Measurements from ENCODE around the gene TAF5L.
"Not testable (repeated sequence)": the region's sequence is repeated elsewhere in the genome, so short reads cannot be mapped to it uniquely, and the experiment has no call there.

Gene TAF5L

DNA sequence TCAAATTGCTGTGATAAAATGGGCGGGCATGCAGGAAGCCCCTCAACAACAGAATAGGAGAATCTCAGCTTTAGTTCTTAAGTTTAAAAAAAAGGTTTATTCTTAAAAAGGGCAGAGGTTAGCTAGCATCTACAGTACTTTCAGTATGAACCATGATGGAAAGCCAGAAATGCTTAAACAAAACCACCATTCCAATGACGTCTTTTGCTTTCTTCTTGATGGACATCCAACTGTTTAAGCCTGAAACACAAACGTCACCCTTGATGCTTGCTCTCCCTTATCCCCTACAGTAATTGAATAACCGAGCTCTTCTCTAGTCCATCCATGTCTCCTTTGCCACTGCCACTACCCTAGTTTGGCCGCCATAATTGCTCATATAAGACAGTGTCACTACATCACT lies 25.7 kb downstream of the TAF5L start:
- DNase-seq = no peak

GRCh38 chr1:229599218-229599954 lies 26.5 kb downstream of the TAF5L start:
- no peak for DNase-seq

DNA sequence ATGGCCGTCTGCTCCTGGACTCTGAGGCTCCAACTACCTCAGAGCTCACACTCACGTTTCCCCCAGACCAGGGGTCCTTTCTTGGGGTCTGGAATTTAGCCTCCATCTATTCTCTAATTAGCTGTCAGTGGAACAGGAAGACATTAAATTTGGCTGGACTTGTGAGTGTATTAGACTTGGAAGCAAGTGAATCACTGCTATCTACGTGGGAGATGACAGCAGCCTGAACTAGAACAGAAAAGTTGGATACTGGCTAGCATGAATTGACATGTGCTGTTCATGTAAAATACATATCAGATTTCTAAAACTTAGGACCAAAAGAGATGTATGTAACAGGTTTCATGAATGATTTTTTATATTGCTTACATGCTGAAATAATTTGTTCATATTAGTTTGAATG lies 28.0 kb downstream of the TAF5L start:
- no peak for DNase-seq

DNA sequence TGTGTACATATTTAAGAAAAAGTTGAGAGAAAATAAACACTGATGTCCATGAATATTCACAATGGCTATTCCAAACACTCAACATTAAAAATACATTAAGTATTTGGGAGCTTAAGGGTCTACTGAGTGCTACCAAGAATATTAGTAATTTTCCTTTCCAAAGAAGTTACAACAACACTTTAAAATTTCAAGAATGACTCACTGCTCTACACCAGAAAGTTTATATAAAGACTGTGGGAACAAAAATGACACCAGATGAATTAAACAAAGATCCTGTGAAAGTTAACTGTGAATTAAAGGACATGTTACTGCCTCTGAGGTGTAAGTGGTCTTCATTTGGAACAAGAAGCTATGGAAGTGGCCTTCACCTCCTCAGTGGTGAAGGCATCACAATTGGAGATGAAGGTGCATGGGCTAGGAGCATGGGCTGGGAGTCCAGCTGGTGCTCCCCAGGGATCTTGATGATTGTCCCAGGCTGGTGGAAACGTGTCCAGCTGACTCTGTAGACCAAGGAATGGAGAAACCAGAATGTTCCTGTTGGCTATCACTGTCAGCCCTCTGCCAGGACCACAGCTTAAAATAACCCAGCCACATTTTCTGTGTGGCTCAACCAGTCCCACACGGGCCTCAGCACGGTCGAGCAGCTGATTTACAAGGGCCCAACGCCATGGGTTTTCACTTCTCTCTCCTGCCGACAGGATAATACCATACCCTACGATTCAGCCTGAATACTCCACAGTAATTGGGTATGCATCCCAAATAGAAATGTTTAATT lies 28.8 kb downstream of the TAF5L start:
- no peak for DNase-seq

GRCh38 chr1:229595876-229596275 lies 30.0 kb downstream of the TAF5L start:
- not testable (repeated sequence) for DNase-seq

DNA sequence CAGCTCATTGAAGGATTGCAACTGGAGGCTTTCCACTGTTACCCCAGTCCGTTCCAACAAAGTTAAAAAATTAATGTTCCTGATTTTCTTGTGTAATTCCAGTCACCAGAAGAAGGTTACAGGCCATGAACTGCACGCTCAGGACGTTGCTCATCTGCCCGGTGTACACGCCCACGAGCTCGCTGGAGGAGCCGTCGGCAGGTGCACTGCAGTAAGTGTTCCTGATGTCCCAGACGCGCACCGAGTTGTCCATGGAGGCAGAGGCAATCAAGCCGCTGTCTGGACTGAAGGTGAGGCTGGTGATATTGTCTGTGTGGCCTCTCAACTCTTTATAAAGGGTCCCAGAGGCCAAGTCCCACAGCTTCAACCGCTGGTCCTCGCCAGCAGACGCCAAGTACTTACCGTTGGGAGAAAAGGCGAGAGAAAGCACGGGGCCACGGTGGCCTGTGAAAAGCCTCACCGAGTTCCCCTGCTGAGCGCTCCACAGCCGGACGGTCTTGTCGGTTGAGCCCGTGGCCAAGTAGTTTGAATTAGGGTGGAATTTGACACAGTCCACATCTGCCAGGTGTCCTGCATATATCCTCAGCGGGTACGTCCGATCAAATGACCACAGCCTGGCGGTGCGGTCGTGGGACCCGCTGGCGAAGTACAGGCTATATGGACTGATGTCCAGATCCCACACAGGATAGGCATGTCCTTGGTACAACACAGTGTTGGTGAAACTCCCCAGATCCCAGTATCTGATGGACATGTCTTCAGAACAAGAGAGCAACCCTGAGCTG lies 31.5 kb downstream of the TAF5L start:
- no peak for DNase-seq

DNA sequence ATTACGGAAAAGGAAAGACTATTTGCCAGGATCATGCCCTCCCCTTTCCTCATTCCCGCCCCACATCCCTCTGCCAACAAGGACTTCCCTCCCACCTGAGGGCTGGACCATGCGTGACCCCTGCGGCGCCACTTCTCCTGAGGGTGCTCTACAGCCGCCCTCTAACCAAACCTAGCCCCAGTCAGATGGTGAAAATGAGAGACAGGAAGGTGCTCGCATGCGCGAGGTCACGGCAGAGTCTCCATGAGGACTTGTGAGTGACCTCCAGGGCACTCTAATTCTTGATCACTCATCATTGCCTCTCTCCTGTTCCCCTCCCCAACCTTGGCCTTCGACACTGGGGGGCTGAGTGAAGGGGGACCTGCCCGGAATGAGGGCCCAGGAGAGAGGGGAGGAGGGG lies 32.1 kb downstream of the TAF5L start:
- DNase-seq = no peak

GRCh38 chr1:229590119-229590518 lies 35.8 kb downstream of the TAF5L start:
- DNase-seq = no peak

- no peak for DNase-seq
Observed at GRCh38 chr1:229585338-229585737, 40.6 kb downstream of the TAF5L start.

DNA sequence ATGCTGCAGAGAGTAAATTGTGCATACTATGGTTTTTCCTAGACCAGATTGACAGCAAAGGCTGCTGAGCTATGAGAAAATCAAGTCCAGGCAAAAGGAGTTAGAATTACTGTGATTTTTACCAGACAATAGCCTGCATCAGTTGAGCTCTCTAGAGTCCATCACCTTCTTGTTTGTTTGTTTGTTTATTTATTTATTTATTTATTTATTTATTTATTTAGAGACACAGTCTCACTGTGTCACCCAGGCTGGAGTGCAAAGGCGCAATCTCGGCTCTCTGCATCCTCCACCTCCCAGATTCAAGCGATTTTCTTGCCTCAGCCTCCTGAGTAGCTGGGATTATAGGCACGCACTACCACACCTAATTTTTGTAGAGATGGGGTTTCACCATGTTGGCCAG lies 43.2 kb downstream of the TAF5L start:
- no peak for DNase-seq

- no peak for DNase-seq
Observed at GRCh38 chr1:229582011-229582694, 43.8 kb downstream of the TAF5L start.

GRCh38 chr1:229581485-229581884 lies 44.4 kb downstream of the TAF5L start:
- DNase-seq = no peak

DNA sequence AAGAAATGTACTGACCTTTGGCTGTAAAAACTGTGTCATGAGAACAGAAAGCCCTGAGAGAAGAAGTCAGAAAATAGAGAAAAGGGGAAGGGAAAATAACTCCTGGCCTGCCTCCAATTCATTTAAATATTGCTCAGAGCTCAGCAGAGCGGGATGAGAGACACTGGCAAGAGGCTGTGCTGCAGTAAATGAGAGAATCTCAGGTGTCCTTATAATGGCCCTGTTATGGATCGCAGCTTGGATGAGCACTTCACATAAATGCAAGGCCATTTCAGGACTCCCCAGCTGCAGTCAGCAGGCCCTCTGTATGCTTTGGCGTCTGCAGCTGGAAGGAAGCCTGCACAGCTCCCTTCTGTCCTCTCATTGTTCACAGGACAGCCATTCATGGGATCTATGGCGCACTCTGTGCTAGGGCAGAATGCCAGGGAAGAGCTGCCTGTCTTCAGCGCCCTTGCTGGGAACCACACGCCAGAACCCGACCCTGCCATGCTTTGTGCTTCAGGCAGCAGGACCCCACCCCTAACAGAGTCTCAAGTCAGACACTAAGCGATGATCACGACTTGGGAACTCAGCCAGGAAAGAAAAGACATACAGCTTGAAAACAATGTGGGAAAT lies 46.8 kb downstream of the TAF5L start:
- DNase-seq = no peak

GRCh38 chr1:229578168-229579058 lies 47.5 kb downstream of the TAF5L start:
- no peak for DNase-seq

GRCh38 chr1:229574679-229575442 lies 51.1 kb downstream of the TAF5L start:
- DNase-seq = no peak

- DNase-seq = no peak
Observed at GRCh38 chr1:229572286-229572685, 53.6 kb downstream of the TAF5L start.

GRCh38 chr1:229570891-229571516 lies 54.9 kb downstream of the TAF5L start:
- DNase-seq = no peak

DNA sequence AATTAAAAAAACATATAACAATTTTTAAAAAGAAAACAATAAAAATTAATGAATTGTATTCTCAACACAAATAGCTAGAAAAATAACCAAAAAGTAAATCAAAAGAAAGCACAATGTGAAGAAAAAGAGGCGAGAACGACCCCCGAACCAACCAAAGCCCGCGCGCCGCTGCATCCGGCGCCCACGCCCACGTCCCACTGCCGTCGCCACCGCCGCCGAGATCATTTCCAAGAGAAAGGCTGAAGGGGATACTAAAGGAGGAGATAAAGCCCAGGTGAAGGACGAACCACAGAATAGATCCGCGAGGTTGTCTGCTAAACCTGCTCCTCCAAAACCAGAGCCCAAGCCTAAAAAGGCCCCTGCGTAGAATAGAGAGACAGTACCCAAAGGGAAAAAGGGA lies 55.6 kb downstream of the TAF5L start:
- DNase-seq = no peak

GRCh38 chr1:229567109-229567868 lies 58.6 kb downstream of the TAF5L start:
- no peak for DNase-seq
